NCI-H460 (cell line): ENCODE results near the gene DNM3. TPM values are rescaled to one million over a fixed set of nuclear protein-coding genes. Genes with fewer than 3 reads are reported as not detected.
A peak's percentile ranks its signal among the peaks of the same experiment; 100 is the strongest.

Experiments used
- DNase-seq: peaks from one replicate; pipeline ENCODE4 v3.0.0-alpha.2; 2016; ENCODE audit warnings: low read depth; ENCODE audit errors: extremely low read depth
- total RNA-seq: library from RNA; depleted of rRNA; stranded (reverse); fragments of >200 nt; shearing (Covaris generic); gene quantifications from 2 replicates; pipeline ENCODE4 v1.2.3, GENCODE V29; 2014

The DNM3 gene
- total RNA-seq, 1 experiment from 2014 or later, result 0.27 TPM

DNA sequence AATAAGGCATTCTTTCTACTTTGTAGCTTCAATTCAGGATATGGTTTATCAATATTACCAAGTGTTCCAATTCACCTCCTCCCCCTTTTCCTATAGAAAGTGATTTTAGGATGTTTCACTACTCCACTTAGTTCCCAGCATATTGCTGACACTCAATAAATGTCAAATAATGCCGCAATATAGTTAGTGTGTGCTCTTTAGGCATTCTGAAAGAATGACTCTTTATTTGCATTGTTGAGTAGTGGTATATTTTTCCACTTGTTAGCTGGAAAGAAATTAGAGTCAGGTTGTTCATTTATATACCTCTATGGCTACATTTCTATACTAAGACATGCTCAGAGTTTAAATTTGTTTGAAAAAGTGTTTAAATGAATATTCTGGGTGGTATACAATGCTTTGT, 424.6 kb downstream of the DNM3 start:
- DNase-seq, result no peak

DNA sequence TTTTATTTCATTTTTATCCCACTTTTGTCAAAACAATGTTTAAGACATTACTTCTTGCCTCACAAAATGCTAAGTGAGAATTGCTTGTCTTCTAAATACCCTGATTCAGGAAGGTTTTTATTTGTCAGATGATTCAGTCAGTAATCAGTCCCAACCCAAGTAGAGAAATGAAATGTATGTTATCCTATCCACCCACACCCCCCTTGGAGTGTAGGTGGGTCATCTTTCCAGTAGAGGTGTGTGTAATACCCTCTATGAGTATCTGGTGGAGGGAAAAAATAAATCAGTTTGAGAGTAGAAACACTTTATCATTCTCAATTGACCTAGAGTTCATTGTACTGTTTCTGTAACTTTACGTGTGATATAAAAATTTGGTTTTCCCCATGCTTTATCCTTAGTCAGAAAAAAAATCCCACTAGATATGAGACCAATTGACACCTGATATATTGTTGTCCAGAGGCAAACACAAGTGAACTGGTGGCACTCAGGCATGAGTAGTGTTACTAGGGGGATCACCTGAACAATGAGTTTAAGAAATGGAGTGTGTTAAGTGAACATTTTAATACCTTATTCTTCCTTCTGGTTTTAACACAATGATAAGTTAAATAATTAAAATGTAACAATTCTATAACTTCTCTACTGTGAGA, 425.4 kb downstream of the DNM3 start:
- no peak for DNase-seq

DNA sequence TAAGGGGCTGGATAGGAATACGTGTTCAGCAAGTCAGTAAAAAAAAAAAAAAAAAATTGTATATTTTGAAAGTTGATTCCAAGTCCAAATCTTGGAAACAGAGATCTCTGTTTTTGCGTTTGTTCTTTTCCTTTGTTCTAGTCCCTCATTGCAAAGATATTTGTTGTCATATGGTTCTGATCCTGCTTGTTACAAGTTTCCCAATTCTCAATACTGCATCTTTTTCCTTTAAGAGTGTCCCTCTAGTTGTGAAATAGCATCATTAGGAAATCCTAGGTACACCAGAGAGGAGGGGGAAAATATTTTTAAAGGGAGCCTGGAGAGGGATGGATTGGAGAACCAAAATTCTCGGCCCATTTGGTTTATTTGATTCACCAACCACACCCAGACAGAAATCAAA, 426.9 kb downstream of the DNM3 start:
- no peak for DNase-seq

DNA sequence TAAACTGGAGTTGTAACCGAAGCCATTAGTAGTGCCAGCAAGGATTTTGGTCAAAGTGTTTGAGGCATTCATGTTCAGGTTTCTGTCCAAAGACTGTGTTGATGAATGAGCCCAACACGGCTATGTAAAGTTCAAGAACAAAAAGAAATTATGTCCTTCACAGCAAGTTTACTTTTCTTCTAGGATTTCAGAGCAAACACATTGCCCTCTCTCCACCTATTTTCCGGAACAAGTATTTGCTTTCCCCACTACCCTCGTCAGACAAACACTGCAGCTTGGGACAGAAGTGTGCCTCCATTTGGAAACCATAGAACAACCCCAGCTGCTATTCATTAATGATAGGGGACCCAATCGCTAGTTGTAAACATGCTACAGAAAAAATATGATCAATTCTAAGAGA, 427.8 kb downstream of the DNM3 start:
- no peak for DNase-seq

DNA sequence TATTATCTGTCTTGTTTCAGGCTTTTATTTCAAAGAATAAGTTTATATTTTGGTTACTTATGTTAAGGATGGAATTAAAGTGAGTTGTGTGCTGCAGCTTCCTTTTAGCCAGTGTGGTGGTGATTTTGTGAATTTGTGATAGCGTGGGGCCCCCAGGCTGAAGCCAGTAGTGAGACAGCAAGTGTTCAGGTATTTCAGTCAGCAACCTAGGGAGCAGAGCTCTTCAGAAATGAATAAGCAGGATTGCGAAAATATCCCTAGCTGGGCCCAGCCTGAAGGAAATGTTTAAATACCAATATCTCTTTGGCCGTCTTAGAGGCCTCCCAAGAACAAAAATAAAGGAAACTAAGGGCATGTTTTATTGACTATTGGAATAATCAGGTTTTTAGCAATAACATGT, 428.3 kb downstream of the DNM3 start:
- DNase-seq, result no peak

DNA sequence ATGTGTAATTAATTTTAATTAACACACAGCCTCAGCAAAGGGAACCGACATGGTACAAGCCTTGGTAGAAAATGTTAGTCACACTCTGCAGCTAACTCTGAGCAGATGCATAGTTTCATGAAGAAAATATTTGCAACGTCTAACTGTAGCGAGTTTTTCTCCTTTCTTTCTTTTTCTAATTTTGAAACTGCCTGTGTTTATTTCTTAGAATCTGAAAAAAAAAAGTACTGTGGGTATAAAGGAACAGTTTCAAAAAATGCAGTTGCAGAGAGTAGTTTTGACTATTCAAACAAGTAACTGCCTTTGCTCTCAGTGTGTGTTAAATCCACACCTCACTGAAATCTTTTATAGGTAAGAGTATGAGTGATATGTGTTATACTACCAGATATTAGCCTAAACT, 429.3 kb downstream of the DNM3 start:
- DNase-seq, result no peak

DNA sequence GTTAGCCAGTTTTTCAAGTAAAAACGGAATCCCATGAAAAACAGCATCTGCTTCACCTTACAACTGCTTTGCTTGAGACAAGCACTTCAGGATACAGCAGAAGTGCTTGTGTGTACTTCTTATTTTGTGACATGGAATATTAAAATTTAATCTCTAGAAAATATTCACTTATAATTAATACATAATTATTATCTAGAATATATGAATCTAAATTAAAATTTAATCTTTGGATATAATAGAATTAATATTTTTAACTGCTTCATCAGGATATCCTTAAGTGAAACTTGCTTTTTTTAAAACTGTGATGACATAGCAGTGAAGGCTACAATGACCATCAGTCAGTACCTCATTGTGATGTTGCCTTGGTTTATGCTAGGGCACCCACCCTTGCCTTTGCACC, 430.8 kb downstream of the DNM3 start:
- no peak for DNase-seq

DNA sequence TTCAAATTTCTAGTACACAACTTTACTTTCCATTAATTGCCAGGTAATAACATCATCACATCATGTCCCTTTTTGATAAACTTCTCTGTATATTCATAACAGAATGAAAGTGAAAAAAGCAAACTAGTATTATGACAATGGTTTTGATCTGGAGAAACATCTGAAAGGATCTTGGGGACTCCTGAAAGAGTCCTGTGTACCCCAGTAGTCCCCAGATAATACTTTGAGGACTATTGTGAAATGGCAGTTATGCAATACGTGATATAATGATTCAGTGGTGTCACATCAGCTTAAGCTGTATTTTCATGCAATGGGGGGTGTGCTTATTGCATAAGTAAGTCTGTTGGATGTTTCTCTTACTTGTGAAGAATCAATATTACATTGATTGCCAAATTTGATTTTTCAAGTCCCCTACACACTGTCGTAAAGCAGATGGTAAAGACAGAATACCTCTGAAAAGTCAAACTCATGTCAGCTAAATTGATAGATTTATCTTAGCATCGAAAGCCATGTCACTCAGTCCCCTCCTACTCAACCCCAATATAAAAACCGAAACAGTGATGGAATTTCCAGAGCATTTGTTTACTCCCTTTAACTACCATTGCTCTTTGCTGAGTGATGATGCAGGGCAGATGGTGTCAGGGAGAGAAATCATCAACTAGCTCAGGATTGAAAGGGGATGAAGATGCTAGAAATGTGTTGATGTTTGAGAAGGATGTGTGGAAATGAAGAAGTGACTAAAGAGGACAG, 432.5 kb downstream of the DNM3 start:
- no peak for DNase-seq

DNA sequence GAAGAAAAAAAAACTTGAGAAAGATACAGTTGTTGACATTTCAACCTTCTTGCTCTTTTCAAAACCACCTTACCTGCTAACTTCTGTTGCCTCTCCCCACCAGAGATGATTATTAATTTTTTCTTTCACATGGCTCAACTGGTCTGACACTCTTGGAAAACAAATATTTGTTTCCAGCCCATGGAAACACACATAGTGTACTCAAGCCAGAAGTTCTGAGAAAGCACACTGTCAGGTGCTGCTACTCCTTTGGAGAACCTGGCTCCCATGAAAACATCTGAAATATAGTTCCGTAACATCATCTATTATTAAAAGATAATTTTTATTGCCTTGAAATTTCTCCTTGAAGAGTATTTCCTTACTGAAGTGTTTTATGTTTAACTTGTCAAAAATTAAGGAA, 434.2 kb downstream of the DNM3 start:
- DNase-seq, result no peak

DNA sequence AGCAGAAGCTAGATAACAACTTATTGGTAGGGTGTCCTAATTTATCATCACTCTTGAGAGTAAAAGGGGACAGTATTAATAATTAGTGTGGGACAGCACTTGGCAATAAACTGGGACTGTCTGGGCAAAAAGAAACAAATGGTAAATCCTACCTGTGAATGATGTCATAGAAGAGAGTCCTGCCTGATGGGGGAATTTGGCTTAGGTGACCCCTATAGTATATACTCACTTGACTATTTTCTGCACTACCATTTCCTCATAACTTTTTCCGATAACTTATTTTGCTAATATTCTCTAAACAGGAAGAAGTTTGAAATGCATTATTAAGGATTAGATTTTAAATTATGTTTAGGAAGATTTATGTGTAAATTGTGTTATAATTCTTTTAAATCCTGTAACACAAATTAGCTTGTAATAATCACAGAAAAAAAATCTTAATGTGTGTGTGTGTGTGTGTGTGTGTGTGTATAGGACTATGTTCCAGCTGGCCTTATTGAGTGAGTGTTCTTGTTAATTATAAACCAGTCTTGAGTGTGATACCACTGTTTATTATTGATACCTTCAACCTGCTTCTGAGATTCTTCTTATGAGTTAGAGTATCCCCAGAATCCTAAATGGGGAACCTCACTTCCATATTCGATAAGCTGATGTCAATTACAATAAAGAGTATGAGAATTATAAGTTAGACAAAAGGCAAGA, 435.0 kb downstream of the DNM3 start:
- DNase-seq, result no peak

DNA sequence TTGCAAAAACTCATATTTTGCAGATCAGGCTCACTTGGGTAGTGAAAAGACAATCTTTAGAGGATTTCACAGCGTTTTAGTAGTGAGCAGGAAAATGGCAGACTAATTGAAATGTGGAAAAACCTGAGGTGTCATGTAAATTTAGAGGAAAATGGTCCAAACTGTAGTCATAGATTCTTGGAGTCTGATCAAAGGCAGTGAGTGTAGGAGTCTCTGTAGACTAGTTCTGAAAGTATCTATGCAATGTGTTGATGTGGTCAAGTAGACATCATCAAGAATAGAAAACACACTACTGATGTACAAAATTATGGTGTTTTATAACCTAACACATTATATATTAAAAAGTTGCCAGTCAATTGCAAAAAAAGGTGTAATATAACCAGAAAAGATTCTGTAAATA, 436.0 kb downstream of the DNM3 start:
- DNase-seq, result no peak

DNA sequence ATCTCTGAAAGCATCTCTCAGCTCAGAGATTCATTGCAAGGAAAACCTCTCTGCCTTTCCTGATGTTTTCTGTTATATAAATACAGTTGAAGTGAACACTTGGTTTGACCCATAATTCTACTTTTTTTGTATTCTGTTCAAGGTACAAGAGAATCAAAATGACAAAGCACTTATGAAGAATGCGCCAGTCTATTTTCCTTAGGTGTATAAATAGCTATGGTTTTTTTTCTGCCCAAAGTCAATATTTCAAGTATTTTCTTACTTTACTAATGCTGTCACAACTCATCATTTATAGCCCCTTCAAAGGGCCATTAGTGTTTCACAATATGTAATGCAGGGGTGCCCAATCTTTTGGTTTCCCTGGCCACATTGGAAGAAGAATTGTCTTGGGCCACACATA, 436.7 kb downstream of the DNM3 start:
- DNase-seq, result no peak

DNA sequence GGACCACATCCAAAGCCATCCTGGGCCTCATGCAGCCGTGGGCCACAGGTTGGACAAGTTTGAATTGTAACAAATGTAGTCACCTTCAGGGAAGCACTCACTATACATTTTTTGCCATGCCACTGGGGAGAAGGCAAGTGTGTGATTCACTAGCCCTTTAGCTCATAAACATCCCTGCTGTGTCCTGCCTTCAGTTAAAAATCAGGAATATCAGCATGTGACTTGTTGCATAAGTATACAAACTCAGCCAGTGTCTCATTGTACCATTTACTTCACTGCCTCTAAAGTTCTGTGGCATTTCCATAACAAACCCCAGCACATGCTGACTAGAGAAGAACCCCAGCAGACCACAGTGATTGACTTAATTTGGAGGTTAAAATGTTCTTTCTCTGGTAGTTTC, 437.2 kb downstream of the DNM3 start:
- no peak for DNase-seq

DNA sequence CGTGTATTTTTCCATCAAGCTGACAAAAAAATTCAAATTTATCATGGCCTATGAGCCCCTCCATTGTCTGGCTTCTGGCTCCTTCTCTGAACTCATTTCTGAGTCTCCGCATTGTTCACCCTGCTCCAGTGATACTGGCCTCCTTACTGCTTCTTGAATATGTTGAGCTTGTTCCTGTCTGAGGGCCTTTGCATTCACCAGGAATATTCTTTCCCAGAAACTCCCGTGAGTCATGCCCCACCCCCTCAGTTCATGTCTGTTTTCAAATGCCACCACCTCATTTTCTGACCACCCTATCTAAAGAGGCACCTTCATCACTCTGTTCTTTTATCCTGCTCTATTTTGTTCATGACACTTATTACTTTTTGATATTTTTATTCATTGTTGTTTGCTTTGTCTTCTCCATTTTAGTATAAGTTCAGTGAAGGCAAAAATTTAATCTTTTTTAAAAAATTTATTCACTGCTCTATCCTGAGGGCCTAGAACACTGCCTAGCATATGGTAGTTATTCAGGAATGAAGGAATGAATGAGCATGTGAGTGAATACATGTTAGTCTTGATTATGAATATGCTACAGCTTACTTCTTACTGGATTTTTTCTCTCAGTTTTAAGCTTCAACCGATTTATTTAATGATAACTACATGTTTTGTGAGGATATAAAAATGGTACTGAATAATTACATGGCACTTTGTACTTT, 438.8 kb downstream of the DNM3 start:
- DNase-seq, result no peak

DNA sequence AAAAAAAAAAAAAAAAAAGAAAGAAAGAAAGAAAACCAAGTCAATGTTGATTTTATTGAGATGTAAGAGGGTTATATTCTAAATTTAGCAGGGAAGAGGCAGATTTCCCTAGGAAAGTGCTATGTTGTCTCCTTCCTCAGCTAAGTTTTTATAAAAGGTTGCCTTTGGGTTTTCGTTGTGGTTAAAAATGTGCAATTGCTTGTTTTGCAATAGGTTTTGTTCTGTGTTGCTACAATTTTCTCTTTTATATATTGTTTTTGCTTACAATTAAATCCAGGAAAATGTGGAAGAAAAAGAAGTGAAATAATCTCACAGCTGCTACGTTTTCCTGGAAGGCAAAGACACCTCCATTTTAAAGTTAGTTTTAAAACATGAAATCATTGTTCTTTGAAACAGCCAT, 442.5 kb downstream of the DNM3 start:
- DNase-seq, result no peak

DNA sequence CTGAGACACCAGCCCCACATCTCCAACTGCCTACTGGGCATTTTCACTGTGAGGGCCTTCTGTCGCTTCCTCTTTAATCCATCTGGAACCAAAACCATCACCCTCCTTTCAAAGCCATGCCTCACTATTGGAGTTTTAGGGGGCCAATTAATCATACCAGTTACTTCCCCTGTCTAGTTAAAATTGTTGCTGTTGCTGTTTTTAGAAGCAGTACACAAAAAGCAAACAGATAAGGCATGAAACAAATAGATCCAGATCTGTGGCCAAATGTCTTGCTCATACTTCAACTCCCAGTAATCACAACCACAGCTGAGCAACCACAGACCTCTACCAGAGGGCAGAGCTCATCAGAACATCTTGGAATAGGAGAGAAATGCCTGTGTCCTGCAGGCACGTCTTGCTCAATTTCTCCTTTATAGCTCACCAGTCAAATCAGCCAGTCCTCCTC, 445.4 kb downstream of the DNM3 start:
- no peak for DNase-seq

DNA sequence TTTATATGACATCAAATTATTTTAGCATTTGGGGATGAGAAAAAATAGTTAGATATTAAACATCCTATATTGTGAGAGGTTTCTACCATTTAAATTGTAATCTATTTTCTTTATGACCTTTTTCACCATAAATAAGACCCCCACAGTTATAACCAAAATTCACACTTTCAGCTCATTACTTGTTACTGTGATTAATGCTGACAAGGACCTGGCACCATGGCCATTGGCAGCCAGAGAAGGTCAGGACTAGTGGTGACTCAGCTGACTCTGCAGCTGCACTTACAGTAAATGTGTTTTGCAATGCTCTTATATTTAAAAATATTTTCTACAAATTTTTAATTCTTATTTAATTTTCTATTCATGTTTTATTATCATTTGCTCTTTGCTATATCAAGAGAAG, 445.9 kb downstream of the DNM3 start:
- peak; percentile 18 for DNase-seq

DNA sequence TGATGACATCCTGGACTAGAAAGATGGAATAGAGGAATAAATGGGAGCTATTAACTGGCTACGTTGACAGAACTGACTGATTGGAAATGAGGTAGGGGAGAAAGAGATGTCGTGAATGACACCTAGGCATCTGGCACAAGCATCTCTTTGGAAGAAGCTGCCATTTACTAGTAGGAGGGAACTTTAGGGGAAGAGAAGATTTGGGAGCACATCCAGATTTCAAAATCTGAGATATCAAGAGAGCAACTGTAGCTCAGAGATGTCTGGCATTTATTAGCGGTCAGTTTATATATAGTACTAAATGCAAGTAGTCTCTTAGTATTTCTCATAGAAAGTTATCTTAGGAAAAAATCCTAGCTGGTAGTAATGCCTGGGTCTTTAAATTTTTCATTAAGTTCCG, 447.3 kb downstream of the DNM3 start:
- DNase-seq, result no peak

DNA sequence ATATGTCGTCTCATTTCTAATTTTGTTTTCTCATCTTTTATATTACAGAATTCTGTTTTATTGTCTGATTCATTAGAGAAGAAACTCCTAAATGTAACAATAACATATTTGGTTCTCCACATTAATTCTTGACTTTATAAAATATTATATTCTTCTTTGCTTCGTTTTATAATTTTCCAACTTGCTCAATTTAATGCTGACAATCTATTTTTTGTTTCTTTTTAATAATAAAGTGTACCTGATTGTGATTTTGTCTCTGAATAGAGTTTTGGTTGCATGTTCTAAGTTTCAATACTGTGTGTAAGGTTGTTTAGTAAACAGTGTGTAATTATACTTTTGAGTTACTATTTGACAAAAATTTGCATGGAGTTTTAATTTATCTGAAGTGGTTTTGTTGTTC, 448.1 kb downstream of the DNM3 start:
- DNase-seq, result no peak

DNA sequence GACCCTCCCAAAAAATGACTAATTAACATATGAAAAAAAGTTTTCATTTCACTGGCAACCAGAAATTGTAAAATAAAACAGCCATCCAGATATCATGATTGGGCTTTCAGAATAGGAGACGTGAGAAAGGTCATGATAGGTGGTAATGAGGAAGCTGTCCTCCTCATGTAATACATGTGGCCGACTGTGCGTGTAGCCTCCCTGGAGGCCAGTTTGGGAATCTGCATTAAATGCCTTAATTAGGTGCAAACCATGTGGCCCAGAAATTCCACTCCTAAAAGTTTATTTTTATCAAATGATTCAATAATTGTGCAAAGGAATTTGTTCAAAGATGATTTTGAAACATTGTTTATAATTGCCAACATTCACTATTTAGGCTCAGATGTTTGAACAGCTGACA, 451.5 kb downstream of the DNM3 start:
- DNase-seq, result no peak

DNA sequence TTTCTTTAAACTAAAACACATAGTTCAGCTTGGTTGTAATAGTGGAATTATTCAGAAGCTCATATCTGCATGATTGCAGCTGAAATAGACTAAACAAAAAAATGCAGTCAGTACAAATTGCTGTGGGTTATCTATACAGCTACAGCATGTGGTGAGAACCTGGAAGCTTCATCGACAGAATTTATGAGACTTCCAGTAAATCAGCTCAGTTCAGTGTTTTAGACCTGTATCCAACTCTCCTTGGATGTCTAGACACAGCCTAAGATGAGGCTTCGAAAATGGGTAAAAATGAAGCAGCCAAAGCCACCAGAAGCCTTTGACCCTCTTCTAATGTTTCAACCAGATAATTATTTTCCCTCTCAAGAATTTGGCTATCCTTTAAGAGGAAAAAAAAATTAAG, 452.1 kb downstream of the DNM3 start:
- DNase-seq, result no peak
